Erythroblast (primary cell): ENCODE results near the gene KDELR3.

ENCODE experiments used
- GATA1 ChIP-seq: IDR thresholded peaks from 2 replicates; pipeline ENCODE4 v1.6.1; 2011; ENCODE audit warnings: low read depth, mild to moderate bottlenecking, control low read depth, low read length, moderate library complexity
- POLR2A ChIP-seq: IDR thresholded peaks from 2 replicates; pipeline ENCODE4 v1.6.1; 2011; ENCODE audit warnings: mild to moderate bottlenecking, low read length

GRCh38 chr22:38465673-38466490, 2.0 kb upstream of the KDELR3 start:
- TF ChIP-seq POLR2A (no peak), GATA1 (no peak)
